Prostate gland (tissue), 2 donors: ENCODE results near the gene BPIFB1. TPM values are rescaled to one million over a fixed set of nuclear protein-coding genes. Genes with fewer than 3 reads are reported as not detected.

Experiments
- DNase-seq: peaks from one replicate; pipeline ENCODE4 v3.0.0-alpha.2; 2019; ENCODE audit warnings: low spot score
- H3K27ac ChIP-seq, 2 donors: fragments of 200-600 bp; sonication (generic); 2 replicates each; pipeline ENCODE4 v1.5.1; 2017 to 2019
- H3K27me3 ChIP-seq: fragments of 200-600 bp; sonication (generic); replicated peaks from 2 replicates; pipeline ENCODE4 v1.5.1; 2019; ENCODE audit not compliant: insufficient read depth
- H3K36me3 ChIP-seq, 2 donors: fragments of 200-600 bp; sonication (generic); 1 replicate in 1 of 2; 2 replicates in 1 of 2; pipeline versions ENCODE4 v1.5.1 to v1.8.1; 2017 to 2019
- H3K4me1 ChIP-seq: fragments of 200-600 bp; sonication (generic); replicated peaks from 2 replicates; pipeline ENCODE4 v1.5.1; 2019
- H3K4me3 ChIP-seq, 2 donors: fragments of 200-600 bp; sonication (generic); 2 replicates each; pipeline ENCODE4 v1.5.1; 2017 to 2019
- H3K9me3 ChIP-seq: fragments of 200-600 bp; sonication (generic); 2 replicates; pipeline ENCODE4 v1.5.1; 2017
- POLR2A ChIP-seq: fragments of 450-650 bp; IDR thresholded peaks from one replicate; pipeline ENCODE4 v1.6.1; 2016; ENCODE audit warnings: antibody characterized with exemption, mild to moderate bottlenecking
- POLR2AphosphoS5 ChIP-seq: sonication (generic); formaldehyde crosslinking; IDR thresholded peaks from one replicate; pipeline ENCODE4 v1.6.1; 2017; ENCODE audit warnings: antibody characterized with exemption
- WGBS: methylation state at CpG from one replicate; pipeline ENCODE4 v1.1.5; 2018; 5-methylcytosine and 5-hydroxymethylcytosine counted together
- intact Hi-C: fragments of 100-400 bp; cut with DNase I; formaldehyde crosslinking; loops from one replicate; pipeline ENCODE4 v1.14.2; 2022
- total RNA-seq, 2 donors: library from RNA; depleted of rRNA; stranded (reverse); fragments of >200 nt; gene quantifications; one replicate each; pipeline ENCODE4 v1.1.0, GENCODE V29; 2016
- TF ChIP-seq, protein P1 (sequence below), 4 experiments: fragments of 200-600 bp in 2 of 4; fragments of 450-650 bp in 2 of 4; sonication (generic) in 2 of 4; IDR thresholded peaks; 1 replicate in 3 of 4; 2 replicates in 1 of 4; pipeline ENCODE4 v1.5.1; 2016 to 2019; ENCODE audit warnings: antibody characterized with exemption in 4 of 4, mild to moderate bottlenecking in 2 of 4, moderate library complexity in 2 of 4

Gene BPIFB1
- total RNA-seq, 2 donors from 2014 or later, result 2.1 TPM; not detected in 1

DNA sequence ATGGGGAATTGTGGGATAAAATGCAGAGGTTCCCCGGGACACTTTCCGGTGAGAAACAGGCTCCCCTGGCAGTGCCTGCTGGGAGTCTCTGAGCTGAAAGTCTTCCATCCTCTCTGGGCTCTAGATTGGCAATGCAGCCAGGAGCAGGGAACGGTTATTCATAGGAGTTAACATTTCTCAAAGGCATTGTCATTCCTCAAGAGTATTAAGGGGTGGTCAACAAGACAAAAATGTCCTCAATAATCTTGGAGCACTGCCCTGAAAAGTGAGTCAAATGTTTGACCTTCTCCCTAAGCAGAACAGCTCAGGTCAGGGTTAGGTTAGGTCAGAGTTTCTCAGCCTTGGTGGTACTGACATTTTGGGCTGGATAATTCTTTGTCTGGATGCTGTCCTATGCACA lies 13.2 kb downstream of the BPIFB1 start:
- no peaks in the 10 kb centered on the region for H3K36me3 ChIP-seq
- no peak overlapping the region for H3K4me3 ChIP-seq
- H3K4me1 ChIP-seq, result no peaks in the 10 kb centered on the region
- H3K27me3 ChIP-seq, result no peaks in the 10 kb centered on the region
- WGBS, result 84% methylated on average over 3 of the region's 3 CpGs
- no peak for DNase-seq
- no peaks in the 10 kb centered on the region for H3K9me3 ChIP-seq
- TF ChIP-seq POLR2AphosphoS5 (no peak), POLR2A (no peak)
- TF ChIP-seq, protein P1, sequence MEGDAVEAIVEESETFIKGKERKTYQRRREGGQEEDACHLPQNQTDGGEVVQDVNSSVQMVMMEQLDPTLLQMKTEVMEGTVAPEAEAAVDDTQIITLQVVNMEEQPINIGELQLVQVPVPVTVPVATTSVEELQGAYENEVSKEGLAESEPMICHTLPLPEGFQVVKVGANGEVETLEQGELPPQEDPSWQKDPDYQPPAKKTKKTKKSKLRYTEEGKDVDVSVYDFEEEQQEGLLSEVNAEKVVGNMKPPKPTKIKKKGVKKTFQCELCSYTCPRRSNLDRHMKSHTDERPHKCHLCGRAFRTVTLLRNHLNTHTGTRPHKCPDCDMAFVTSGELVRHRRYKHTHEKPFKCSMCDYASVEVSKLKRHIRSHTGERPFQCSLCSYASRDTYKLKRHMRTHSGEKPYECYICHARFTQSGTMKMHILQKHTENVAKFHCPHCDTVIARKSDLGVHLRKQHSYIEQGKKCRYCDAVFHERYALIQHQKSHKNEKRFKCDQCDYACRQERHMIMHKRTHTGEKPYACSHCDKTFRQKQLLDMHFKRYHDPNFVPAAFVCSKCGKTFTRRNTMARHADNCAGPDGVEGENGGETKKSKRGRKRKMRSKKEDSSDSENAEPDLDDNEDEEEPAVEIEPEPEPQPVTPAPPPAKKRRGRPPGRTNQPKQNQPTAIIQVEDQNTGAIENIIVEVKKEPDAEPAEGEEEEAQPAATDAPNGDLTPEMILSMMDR (IDR thresholded peaks at IDR 0.05), result no peak
- H3K27ac ChIP-seq, result no peak overlapping the region
- intact Hi-C loops, result no loop called here

DNA sequence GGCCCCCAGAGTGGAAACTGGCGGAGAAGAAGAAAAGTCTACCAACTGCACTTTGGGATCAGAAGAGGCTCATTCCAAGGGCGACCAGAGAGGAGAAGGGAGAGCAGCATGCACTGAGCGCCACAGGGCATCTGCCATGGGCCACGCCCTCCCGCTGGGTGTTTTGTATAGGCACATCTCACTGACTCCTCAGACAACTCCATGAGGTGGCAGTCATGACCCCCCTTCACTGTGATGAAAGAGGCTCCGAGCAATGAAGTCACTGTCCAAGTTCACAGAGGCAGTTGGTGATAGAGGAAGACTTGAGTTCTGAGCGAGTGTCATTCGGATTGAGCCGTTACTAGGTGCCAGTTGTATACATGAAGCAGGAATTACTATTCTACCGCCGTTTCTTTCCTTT lies 15.4 kb downstream of the BPIFB1 start:
- TF ChIP-seq, protein P1 (IDR thresholded peaks at IDR 0.05), result no peak
- TF ChIP-seq POLR2A, result no peak
- intact Hi-C loops, result no loop called here
- Histone ChIP-seq H3K4me3 (no peak overlapping the region), H3K27ac (no peak overlapping the region), H3K27me3 (no peaks in the 10 kb centered on the region), H3K9me3 (no peaks in the 10 kb centered on the region), H3K36me3 (no peaks in the 10 kb centered on the region), H3K4me1 (no peaks in the 10 kb centered on the region)
- no peak for DNase-seq
- 78% methylated on average over 11 of the region's 11 CpGs for WGBS

DNA sequence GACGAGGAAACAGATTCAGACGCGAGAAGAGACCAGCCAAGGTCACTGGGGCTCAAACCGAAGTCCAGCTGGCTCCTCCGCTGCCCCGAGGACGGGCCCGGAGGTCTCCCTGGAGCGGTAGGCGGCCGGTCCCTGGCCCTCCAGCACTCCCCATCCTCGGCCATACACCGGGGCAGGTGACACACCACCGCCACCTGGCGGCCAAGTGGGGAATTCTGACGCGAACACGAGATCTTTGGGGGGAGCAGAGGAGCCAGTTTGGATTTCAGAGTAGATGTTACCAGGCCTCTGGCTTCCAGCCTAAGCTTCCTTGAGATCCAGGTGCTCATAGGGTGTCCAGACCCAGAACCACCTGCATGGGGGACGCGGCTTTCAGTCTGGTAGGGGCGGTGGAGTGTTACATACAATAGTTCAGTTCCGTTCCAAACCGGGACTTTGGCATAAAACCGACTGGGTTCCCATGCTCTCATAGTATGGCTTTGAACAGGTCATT lies 16.1 kb downstream of the BPIFB1 start:
- Histone ChIP-seq H3K36me3 (no peaks in the 10 kb centered on the region), H3K27ac (no peak overlapping the region), H3K4me1 (no peaks in the 10 kb centered on the region), H3K9me3 (no peaks in the 10 kb centered on the region), H3K27me3 (no peaks in the 10 kb centered on the region), H3K4me3 (no peak overlapping the region)
- DNase-seq, result peak; percentile 17
- TF ChIP-seq, protein P1 (IDR thresholded peaks at IDR 0.05), result peak; percentile 63 to 85 (median 74)
- TF ChIP-seq POLR2AphosphoS5 (no peak), POLR2A (no peak)
- intact Hi-C loops, result no loop called here
- 16% methylated on average over 23 of the region's 24 CpGs for WGBS

DNA sequence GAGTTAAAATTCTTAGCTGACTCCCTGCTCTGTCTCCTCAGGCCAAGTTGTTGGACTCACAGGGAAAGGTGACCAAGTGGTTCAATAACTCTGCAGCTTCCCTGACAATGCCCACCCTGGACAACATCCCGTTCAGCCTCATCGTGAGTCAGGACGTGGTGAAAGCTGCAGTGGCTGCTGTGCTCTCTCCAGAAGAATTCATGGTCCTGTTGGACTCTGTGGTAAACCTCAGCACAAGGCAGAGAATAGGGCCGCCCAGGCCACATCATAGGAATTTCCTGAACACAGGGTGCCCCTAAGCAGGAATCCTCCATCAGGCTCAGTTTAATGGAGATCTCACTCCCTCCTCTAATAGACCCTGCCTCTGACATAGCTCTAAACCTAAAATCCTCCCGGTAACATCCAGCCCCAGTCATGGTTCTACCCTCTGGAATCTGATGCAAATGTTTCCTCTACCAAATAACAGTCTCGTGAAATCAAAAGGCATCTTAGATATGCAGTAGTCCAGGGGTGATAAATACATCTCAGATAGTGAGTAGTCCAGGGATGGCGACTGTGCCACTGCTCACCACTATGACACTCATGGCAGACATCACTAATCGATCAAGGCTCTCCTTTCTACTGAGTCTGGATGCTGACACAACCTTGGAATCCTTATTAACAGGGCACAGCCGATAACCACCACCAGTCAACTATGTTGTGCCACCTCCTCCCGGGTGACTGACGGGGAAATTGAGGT lies 18.3 kb downstream of the BPIFB1 start:
- TF ChIP-seq POLR2A, result no peak
- TF ChIP-seq, protein P1 (IDR thresholded peaks at IDR 0.05), result no peak
- no peak for TF ChIP-seq POLR2AphosphoS5
- Histone ChIP-seq H3K4me1 (no peaks in the 10 kb centered on the region), H3K36me3 (no peaks in the 10 kb centered on the region), H3K9me3 (no peaks in the 10 kb centered on the region), H3K27ac (no peak overlapping the region), H3K4me3 (no peak overlapping the region), H3K27me3 (no peaks in the 10 kb centered on the region)
- intact Hi-C loops, result loop anchor here (5.0 kb wide), 2 partner anchors 399 to 509 kb away; no protein-coding TSS in a partner anchor
- DNase-seq, result no peak
- WGBS, result 85% methylated on average over 11 of the region's 11 CpGs

DNA sequence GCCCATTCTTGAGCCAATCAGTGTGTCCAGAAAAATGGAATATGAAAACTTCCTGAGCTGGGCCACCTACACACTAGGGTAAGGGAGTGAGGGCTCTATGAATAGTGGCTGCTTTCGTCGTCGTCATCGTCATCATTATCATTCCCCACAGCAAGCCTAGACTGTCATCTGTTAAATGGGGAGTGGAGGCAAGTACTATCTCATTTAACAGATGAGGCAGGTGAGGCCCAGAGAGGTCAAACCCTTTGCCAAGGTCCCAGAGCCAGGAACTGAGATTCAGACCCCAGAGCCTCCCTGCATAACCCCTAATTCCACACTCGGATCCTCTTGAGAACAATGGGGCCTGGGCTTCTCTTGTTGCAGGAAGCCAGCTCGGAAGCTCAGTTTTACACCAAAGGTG lies 20.6 kb downstream of the BPIFB1 start:
- Histone ChIP-seq H3K27me3 (no peaks in the 10 kb centered on the region), H3K36me3 (no peaks in the 10 kb centered on the region), H3K4me3 (no peak overlapping the region), H3K4me1 (no peaks in the 10 kb centered on the region), H3K9me3 (no peaks in the 10 kb centered on the region), H3K27ac (no peak overlapping the region)
- intact Hi-C loops, result loop anchor here (5.0 kb wide), 2 partner anchors 401 to 511 kb away; no protein-coding TSS in a partner anchor
- DNase-seq, result no peak
- TF ChIP-seq, protein P1 (IDR thresholded peaks at IDR 0.05), result no peak
- TF ChIP-seq POLR2A (no peak), POLR2AphosphoS5 (no peak)
- 88% methylated on average over 6 of the region's 6 CpGs for WGBS
